NCI-H510A (cell line): ENCODE data around the gene ARHGAP28.
"Not testable (repeated sequence)": the region's sequence is repeated elsewhere in the genome, so short reads cannot be mapped to it uniquely, and the experiment has no call there.

Experiments used
- DNase-seq: peaks from one replicate; lab custom pipeline; 2025; lab: John Stamatoyannopoulos, UW

The ARHGAP28 gene

DNA sequence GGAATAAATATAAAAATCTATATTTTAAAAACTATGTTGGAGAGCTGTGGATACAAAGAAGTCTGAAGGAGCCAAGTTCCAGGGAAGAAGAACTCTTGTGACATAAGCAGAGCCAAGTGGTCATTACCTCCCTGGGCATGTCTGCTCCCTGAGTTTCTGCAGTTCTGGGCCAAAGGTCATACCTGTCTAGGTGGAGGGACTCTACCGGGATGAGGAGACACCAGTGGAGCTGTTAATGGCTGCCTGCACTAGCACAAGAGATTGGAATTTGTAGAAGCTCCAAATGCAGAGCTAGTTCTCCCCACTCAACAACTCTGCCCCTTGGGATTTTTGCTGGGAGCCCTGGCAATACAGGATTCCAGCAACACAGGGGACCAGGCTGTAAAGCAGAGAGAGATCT is 89.8 kb downstream of the ARHGAP28 start:
- DNase-seq, result no peak

DNA sequence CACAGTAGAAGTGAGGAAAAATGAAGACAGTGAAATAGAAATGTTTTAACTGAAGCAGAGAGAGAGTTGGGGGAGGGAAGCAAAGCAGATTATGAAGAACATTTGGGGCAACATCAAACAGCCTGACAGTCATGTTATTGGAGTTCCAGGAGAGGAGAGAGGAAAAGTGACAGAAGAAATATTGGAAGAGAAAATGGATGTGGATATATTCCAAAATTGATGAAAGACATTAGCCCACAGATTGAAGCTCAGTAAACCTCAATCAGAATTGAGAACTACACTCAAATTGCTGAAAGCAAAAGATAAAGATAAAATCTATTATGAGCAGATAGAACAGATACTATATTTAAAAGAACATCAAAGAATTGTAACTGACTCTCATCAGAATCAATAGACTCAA is 90.8 kb downstream of the ARHGAP28 start:
- no peak for DNase-seq

DNA sequence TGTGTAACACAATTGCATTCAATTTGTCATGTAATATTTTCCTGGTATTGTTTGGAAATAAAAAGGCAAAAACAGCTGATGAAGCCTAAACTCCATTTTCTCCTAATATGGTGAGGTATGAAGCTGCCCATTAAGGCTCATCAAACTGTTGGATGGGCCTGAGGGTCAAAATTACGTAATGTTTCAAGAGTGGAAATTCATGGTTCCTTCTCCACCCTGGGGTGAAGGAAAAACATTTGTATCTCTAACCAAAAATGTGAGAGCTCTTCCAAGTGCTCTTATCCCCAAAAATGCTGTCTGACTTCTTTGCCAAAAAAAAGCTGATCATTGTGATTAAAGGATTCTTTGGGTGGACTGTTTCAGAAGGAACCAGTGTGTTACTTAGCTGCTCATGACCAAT is 91.8 kb downstream of the ARHGAP28 start:
- DNase-seq, result no peak

DNA sequence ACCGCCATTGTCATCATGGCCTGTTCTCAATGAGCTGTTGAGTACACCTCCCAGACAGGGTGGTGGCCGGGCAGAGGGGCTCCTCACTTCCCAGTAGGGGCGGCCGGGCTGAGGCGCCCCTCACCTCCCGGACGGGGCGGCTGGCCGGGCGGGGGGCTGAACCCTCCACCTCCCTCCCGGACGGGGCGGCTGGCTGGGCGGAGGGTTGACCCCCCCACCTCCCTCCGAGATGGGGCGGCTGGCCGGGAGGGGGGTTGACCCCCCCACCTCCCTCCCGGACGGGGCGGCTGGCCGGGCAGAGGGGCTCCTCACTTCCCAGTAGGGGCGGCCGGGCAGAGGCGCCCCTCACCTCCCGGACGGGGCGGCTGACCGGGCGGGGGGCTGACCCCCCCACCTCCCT is 97.6 kb downstream of the ARHGAP28 start:
- not testable (repeated sequence) for DNase-seq

DNA sequence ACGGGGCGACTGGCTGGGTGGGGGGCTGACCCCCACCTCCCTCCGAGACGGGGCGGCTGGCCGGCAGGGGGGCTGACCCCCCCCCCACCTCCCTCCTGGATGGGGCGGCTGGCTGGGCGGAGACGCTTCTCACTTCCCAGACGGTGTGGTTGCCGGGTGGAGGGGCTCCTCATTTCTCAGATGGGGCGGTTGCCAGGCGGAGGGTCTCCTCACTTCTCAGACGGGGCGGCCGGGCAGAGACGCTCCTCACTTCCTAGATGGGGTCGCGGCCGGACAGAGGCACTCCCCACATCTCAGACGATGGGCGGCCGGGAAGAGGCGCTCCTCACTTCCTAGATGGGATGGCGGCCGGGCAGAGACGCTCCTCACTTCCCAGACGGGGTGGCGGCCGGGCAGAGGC is 98.0 kb downstream of the ARHGAP28 start:
- not testable (repeated sequence) for DNase-seq

DNA sequence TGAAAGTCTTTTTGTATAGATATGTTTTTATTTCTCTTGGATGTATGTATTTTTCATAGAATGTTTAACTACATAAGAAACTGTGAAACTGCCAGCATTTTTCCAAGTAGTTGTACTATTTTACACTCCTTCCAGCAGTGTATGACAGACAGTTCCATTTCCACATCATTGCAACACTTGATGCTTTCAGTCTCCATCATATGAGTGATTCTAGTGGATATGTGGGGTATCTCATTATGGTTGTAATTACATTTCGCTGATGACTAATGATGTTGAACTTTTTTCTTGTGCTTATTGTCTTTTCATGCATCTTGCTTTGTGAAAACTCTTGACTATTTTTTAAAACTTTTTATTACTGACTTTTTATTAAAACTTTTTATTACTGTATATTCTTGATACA is 101.4 kb downstream of the ARHGAP28 start:
- DNase-seq, result no peak

DNA sequence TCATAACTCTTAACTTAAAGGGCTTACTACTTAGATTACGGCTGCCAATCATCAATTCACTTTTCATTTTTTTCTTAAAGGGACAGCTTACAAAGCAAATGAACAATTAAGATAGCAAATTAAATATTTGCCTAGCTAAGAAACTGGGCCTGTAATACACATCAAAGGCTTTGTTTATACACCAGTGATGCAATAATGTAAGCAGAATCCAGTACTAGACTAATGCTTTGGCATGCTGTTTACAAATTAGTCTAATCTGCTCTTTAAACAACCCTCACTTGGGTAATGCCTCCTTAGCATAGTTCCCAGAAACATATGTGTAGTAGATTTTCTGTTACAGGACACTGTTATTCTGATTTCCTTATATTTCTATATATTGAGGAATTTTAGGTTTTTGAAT is 105.8 kb downstream of the ARHGAP28 start:
- no peak for DNase-seq

DNA sequence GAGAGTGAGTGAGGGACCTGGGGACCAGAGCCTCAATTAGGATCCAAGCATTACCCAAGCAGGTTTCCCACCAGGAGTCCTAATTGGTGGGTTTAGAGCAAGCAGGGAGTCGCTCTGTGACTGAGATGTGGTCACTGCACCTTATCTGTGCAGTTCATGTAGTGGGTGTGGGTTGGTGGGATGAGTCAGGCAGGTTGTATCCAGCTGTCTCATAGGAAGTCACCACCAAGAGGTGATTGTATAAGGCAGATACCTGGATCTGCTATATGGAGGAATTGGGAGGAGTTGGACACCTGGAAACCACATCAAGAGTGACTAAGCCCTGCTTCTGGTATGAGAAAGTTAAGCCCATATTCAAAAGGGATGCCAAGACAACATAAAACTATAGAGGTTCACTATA is 106.8 kb downstream of the ARHGAP28 start:
- no peak for DNase-seq

DNA sequence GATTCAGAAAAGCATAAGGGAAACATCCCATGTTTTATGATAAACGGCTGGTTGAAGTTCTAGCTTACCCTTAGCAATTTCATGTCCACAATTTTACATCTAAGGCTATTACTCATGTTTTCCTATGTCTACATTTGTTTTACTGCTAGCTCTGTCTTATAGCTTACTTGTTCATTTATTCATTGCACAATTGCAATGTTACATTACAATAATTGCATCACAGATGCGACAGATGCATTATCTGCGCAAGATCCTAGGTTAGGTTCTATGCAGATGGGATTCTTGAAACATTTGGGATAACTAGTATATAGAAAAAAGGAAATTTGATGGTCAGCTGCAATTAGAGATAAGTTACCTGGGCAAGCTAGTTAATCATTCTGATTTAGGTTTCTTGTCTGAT is 108.4 kb downstream of the ARHGAP28 start:
- no peak for DNase-seq

DNA sequence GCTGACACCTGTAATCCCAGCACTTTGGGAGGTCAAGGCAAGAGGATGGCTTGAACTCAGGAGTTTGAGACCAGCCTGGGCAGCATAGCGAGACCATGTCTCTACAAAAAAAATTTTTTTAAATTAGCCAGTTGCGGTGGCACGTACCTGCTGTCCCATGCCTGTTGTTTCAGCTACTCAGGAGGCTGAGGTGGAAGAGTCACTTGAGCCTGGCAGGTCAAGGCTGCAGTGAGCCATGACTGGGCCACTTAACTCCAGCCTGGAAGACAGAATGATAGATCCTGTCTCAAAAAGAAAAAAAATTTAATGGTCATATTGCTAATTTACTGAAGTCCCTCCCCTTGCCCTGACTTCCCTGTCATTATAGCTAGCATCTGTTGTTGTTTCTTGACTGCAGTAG is 112.6 kb downstream of the ARHGAP28 start:
- DNase-seq, result no peak

DNA sequence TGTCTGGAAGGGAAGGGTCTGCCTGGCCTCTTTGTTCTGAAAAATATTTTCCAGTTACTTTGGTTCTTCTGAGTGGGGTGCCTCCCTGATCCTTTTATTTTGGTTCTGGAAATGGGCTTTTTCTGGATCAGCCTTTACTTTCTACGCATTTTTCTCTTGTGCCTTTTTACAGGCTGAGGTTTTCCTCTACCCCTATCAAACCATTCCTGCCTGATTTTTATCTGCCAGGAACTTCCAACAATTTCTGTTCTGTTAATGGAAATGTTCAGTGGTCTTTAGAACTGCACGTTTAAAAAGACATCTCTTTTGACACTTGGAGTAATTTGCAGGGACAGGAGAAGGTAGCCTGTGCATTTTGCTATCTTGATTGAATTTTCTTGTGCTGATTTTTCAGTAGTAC is 113.8 kb downstream of the ARHGAP28 start:
- DNase-seq, result no peak

DNA sequence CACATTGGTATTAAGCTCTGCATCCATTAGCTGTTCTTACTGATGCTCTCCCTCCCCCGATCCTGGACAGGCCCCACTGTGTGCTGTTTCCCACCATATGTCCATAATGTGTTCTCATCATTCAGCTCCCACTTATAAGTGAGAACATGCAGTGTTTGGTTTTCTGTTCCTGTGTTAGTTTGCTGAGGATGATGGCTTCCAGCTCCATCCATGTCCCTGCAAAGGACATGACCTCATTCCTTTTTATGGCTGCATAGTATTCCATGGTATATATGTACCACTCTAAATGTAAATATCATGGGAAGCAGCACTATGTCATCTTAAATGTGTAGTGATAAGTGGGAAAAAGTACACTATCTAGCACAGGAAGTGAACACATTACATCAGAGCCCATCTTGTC is 116.0 kb downstream of the ARHGAP28 start:
- not testable (repeated sequence) for DNase-seq

DNA sequence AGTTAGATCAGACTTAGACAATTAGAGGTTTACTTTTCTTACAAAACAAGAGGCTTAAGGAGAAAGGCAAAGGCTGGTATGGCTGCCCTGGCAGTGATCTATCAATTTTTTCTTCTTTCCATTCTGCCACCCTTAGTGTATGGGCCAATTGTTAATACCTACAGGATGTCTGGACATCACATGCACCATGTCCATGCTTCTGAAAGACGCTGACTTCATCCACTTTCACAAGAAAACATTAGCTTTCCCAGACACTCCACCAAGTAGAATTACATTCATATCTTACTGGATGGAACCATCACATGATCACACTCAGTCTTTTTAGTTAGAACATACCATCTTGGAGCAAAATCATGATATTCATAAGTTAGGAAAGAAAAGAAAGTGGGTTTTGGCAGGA is 120.9 kb downstream of the ARHGAP28 start:
- no peak for DNase-seq

DNA sequence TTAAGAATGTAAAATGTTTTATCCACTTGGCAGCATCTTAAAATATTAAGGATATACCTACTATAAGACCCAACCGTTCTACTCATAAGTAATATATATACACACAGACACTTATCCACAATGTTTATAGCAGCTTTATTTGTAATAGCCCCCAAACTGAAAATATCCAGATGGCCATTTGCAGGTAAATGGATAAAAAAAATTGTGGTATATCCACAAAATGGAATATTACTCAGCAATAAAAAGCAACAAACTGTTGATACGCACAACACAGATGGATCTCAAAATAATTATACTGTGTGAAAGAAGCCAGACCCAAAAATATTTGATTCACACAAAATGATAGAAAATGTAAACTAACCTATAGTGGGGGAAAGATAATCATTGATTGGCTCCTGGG is 122.0 kb downstream of the ARHGAP28 start:
- DNase-seq, result no peak

DNA sequence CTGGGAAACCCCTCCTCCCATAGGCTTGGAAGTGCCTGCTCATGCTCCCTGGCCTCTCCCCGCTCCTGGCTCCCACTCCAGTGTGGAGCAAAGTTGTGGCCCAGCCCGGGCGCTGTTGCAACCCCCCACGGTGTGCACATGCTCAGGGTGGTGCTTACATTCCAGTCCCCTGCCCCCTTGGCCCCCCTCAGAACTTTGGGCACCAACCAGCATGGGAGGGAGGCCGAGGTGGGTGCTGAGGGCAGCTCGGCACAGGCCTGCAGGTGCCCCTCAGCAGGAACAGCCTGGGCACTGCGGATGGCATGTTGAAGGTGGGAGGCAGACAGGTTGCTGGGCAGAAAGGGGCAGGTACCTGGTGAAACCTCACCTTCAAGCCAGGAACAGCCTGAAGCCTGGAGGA is 125.3 kb downstream of the ARHGAP28 start:
- DNase-seq, result no peak

DNA sequence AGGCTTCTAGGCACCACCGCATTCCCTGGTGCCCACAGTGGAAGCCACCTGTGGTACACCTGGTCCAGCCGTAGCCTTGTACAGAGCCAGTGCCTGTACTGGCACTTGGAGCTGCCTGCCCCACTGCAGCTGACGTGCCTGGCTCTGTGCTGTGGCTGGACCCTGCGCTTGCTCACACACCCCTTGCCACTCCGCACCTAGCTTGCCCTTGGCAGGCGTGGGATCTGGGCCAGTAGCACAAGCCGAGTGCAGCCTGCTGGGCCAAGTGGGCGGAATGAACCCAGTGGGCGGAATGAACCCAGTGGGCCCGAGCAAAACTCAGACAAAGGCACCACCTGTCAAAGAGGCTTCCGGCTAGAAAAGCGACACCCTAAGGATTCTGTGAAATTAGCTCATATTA is 126.3 kb downstream of the ARHGAP28 start:
- no peak for DNase-seq

DNA sequence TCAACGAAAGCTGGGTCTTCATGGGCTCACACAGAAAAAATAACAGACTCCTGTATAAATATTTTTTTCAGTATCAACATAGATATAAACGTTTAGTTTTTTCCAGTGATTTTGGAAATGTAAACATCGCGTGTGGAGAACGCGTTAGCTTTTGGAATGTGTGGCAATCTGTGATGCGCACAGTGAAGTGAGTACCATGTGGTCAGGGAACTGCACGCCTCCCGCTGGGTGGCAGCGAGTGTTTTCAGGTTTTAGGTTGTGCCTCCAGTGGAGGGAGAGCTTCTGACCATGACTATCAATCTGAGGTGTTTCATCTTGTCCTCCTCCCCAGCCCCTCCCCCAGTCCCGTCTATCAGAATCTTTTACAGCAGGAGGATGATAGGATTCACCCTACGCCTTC is 127.8 kb downstream of the ARHGAP28 start:
- DNase-seq, result no peak

DNA sequence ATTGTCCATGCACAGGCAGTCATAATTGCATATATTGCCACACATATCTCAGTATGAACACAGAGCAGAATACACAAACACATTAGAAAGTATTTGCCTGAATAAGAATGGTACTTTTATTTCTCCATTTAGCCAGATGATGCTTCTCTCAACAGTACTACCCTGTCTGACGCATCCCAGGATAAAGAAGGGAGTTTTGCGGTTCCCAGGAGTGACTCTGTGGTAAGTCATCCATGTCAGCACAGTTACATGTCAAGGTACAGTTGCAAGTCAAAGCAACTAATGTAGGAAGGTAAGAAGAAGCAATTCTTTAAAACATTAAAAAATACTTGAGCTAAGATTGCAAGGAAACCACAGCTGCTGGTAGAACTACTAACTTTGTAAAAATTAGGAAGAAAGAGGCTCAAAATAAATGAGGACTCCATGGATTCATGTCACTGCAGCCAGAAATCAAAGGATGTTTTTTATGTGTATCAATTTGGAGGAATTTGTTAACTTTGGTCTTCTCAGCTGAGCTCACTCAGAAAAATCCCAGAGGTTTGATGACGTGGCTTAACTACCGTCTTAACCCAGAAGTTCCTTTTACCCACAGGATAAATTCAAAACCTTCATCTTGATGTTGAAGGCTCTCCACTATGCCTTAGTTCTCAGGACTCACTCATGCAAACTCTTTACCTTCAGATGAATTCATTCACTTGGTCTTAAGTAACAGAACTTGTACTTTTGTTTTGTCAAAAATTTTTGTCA is 130.3 kb downstream of the ARHGAP28 start:
- no peak for DNase-seq

DNA sequence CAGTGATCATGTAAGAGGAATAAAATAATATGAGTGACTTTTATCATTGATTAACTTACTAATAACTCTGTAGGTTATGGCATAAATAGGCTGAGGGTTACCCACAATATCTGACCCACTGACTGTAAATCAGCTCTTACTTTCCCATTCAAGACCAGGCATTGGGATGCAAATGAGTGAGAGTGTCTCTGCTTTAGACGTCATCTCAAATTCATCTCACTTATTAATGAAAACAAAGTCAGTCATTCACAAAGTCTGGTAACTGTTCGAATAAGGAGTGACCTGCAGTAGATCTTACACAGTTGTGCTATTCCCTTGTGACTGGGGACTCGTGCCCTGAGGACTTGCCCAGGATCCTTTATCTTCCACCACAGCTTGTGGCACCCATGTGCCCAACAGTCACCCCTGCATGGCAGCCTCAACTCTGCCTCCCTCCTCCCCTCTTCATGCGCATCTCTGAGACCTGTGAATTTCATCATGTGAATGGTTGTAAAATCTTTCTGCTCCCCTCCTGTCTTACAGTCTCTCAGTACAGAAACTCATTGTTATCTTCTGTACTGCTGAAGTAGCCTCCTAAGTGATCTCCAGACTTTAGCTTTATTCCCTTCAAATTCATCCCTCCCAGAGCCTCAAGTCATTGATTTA is 131.4 kb downstream of the ARHGAP28 start:
- DNase-seq, result no peak

DNA sequence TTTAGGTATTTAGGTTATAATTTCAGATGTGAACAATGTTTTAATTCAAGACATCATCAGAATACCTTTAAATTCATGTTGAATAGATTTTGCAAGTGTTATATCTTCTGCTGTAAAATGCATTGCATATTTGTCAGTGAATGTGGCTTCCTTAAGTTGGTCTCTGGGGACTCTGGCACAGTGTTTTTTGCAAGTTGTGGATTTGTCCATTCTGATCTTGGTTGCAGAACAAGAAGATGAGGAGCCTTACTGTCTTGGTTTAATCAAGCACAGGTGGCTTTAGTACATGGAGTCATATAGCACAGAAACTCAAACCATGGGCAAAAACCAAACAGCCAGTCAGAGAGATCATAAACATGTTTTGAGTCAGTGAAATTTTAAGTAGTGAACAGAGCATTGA is 135.7 kb downstream of the ARHGAP28 start:
- no peak for DNase-seq

DNA sequence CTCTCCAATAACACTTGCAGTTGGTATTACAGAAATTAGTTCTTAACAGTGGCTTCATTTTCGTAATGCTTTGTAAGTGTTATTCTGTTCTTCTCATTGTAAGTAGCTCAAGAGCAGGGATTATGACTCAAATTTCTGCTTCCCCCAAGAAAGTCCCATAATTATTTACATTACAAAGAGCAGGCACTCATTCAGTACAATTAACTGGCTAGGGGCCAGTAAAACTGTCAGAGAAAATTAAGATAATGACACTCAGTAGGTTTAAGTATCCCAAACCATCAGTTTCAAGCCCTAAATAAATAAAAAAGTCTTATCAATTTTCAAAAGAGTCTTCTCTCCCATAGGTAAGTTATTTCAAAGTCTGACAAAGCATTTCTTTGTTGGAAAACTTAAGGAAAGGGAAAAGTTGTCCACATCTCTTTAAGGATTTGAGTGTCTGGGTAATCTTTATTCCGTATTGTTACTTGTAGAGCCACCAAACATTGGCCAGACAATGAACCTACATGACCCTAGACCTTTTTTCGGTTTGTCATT is 137.1 kb downstream of the ARHGAP28 start:
- no peak for DNase-seq

DNA sequence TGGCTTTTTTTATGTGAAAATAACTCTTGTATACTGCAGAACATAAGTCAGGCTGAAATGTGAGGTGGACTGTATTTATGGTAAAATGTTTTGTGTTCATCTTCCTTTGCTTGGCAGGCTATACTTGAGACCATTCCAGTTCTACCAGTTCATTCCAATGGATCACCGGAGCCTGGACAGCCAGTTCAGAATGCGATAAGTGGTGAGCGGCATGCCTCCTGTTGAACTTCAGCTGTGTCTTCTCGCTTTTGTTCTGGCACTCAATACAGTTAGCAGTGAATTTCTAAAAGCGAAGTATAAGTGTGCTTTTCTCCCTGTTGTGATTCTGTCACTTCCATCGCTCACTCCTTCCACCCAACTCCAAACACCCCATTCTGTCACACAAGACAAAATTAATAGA is 138.5 kb downstream of the ARHGAP28 start:
- no peak for DNase-seq

DNA sequence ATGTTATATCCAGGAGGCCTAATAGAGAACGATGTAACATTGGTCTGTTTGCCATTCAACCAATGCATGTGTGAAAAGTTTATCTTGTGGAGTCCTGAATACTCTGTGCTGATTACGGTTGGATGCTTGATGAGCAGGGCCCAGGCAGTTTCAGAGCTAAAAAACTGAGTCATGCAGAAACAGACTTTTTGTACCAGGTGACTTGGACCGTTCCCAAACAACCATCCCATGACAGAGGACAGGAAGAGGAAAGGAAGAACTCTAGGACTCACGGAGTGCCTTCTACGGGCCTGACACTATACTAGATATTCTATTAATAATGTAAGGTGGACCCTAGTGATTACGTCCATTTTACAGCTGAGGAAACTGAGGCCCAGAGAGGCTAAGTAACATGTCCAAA is 142.1 kb downstream of the ARHGAP28 start:
- no peak for DNase-seq
